GM12878 (cell line): ENCODE measurements around the gene TM9SF4. TPM values are rescaled to one million over a fixed set of nuclear protein-coding genes. Genes with fewer than 3 reads are reported as not detected.

Experiments
- ATAC-seq: fragments of 200-7000 bp; cut with Tn5 transposase; 3 replicates; pipeline ENCODE4 v1.9.1; 2020; ENCODE audit warnings: mild to moderate bottlenecking, moderate library complexity
- BruUV-seq: library from RNA; stranded (reverse); fragments of 400-500 nt; replicated peaks from 2 replicates; lab custom pipeline; 2021; lab: Mats Ljungman, UMichigan
- CTCF ChIA-PET: fragments of 300-600 bp; sonication (Branson Sonifier 250); formaldehyde crosslinking; extraction: SDS; loops from one replicate; lab custom pipeline; 2021; ENCODE audit warnings: inconsistent platforms; lab: Yijun Ruan, JAX
- POLR2A ChIA-PET: fragments of 350-600 bp; formaldehyde crosslinking; extraction: SDS; loops from one replicate; lab custom pipeline; 2021; ENCODE audit warnings: inconsistent platforms; lab: Charles Lee
- RAD21 ChIA-PET: fragments of 300-600 bp; sonication (Branson Sonifier 250); formaldehyde crosslinking; loops from one replicate; lab custom pipeline; 2023; ENCODE audit warnings: antibody characterized with exemption; ENCODE audit not compliant: unreplicated experiment; lab: Charles Lee
- SMC1A ChIA-PET: fragments of 300-600 bp; sonication (Branson Sonifier 250); formaldehyde crosslinking; loops from one replicate; lab custom pipeline; 2023; ENCODE audit not compliant: unreplicated experiment, uncharacterized antibody; lab: Charles Lee
- DNase-seq: peaks from one replicate; pipeline ENCODE4 v3.0.0-alpha.2; 2011; ENCODE audit warnings: low read depth, low spot score
- FAIRE-seq: peaks from 3 replicates; lab custom pipeline; 2011; peaks lifted over from hg19 to GRCh38; lab: Jason Lieb, UNC
- H2AFZ ChIP-seq: 2 replicates; pipeline ENCODE4 v1.6.0; 2011; ENCODE audit warnings: low read depth, low read length, control low read depth; ENCODE audit not compliant: control insufficient read depth
- H3K27ac ChIP-seq: 2 replicates; pipeline ENCODE4 v1.5.1; 2011; ENCODE audit warnings: control low read depth; ENCODE audit not compliant: control insufficient read depth, insufficient read depth
- H3K27me3 ChIP-seq, 2 experiments: replicated peaks in 1 of 2; 2 replicates each; pipeline versions ENCODE4 v1.6.0 to v1.6.1; 2011; ENCODE audit warnings: low read length in 1 of 2; ENCODE audit not compliant: control insufficient read depth in 2 of 2, insufficient read depth in 2 of 2
- H3K36me3 ChIP-seq, 2 experiments: 2 replicates each; pipeline ENCODE4 v1.5.1; 2011; ENCODE audit warnings: low read length in 1 of 2; ENCODE audit not compliant: control insufficient read depth in 2 of 2, insufficient read depth in 2 of 2
- H3K4me1 ChIP-seq: 2 replicates; pipeline ENCODE4 v1.6.1; 2011; ENCODE audit warnings: mild to moderate bottlenecking, low read length, moderate library complexity, mixed read lengths; ENCODE audit not compliant: control insufficient read depth, insufficient read depth
- H3K4me2 ChIP-seq: 2 replicates; pipeline ENCODE4 v1.6.0; 2011; ENCODE audit warnings: control low read depth; ENCODE audit not compliant: control insufficient read depth, insufficient read depth
- H3K4me3 ChIP-seq: fragments of 200-600 bp; sonication (generic); 2 replicates; pipeline ENCODE4 v1.5.1; 2016
- H3K79me2 ChIP-seq: 2 replicates; pipeline ENCODE4 v1.6.0; 2011; ENCODE audit warnings: low read length; ENCODE audit not compliant: control insufficient read depth, insufficient read depth
- H3K9ac ChIP-seq: 2 replicates; pipeline ENCODE4 v1.8.0; 2011; ENCODE audit warnings: low read length, control low read depth, mixed read lengths; ENCODE audit not compliant: control insufficient read depth, insufficient read depth
- H3K9me3 ChIP-seq: replicated peaks from 3 replicates; pipeline ENCODE4 v1.5.1; 2011; ENCODE audit warnings: mild to moderate bottlenecking, low read length; ENCODE audit not compliant: control insufficient read depth, insufficient read depth
- H4K20me1 ChIP-seq: 2 replicates; pipeline ENCODE4 v1.6.0; 2011; ENCODE audit not compliant: control insufficient read depth, insufficient read depth
- ASH2L ChIP-seq: fragments of 300-600, 200-600 bp; sonication (generic); IDR thresholded peaks from 2 replicates; pipeline ENCODE4 v1.6.1; 2017; ENCODE audit warnings: low read depth, mild to moderate bottlenecking, borderline replicate concordance
- EP300 ChIP-seq, 2 experiments: fragments of 150-350 bp in 1 of 2; IDR thresholded peaks; 2 replicates each; pipeline ENCODE4 v1.6.1; 2011 to 2012; ENCODE audit warnings: low read depth in 2 of 2, low read length in 2 of 2, borderline replicate concordance in 1 of 2, improper control_type of control experiment in 1 of 2, inconsistent platforms in 1 of 2; ENCODE audit not compliant: control insufficient read depth in 1 of 2
- GATAD2B ChIP-seq: fragments of 450-650 bp; conservative IDR thresholded peaks from 2 replicates; pipeline ENCODE4 v1.6.1; 2017; ENCODE audit warnings: low read depth, mild to moderate bottlenecking, moderate library complexity
- HDAC6 ChIP-seq: fragments of 200-600 bp; sonication (generic); IDR thresholded peaks from one replicate; pipeline ENCODE4 v1.8.0; 2017; ENCODE audit warnings: antibody characterized with exemption; ENCODE audit not compliant: unreplicated experiment
- IRF4 ChIP-seq: IDR thresholded peaks from 2 replicates; pipeline ENCODE4 v1.6.1; 2011; ENCODE audit warnings: low read depth, low read length
- MEF2B ChIP-seq: fragments of 450-650 bp; IDR thresholded peaks from 2 replicates; pipeline ENCODE4 v1.6.1; 2018; ENCODE audit warnings: mild to moderate bottlenecking, moderate library complexity; ENCODE audit not compliant: partially characterized antibody, poor library complexity, severe bottlenecking
- MXI1 ChIP-seq: fragments of 150-350 bp; IDR thresholded peaks from 2 replicates; pipeline ENCODE4 v1.6.1; 2011; ENCODE audit warnings: low read depth, mild to moderate bottlenecking, inconsistent platforms, low read length, improper control_type of control experiment
- NFYB ChIP-seq: IDR thresholded peaks from 2 replicates; pipeline ENCODE4 v1.6.1; 2011; ENCODE audit warnings: low read depth, mild to moderate bottlenecking, low read length, improper control_type of control experiment, moderate library complexity; ENCODE audit not compliant: insufficient read depth
- NR2C1 ChIP-seq: fragments of 450-650 bp; IDR thresholded peaks from 2 replicates; pipeline ENCODE4 v1.6.1; 2017; ENCODE audit warnings: antibody characterized with exemption, mild to moderate bottlenecking, moderate library complexity
- NR2C2 ChIP-seq: IDR thresholded peaks from 2 replicates; pipeline ENCODE4 v1.6.1; 2011; ENCODE audit warnings: borderline replicate concordance, low read depth; ENCODE audit not compliant: control insufficient read depth, insufficient read length
- POLR2AphosphoS5 ChIP-seq: IDR thresholded peaks from 2 replicates; pipeline ENCODE4 v1.6.1; 2011; ENCODE audit warnings: mild to moderate bottlenecking, low read length, inconsistent platforms
- SMAD1 ChIP-seq: fragments of 450-650 bp; IDR thresholded peaks from 2 replicates; pipeline ENCODE4 v1.6.1; 2018; ENCODE audit warnings: mild to moderate bottlenecking, low read depth; ENCODE audit not compliant: partially characterized antibody
- TARDBP ChIP-seq: IDR thresholded peaks from 2 replicates; pipeline ENCODE4 v1.6.1; 2016; ENCODE audit warnings: borderline replicate concordance
- ZNF274 ChIP-seq: IDR thresholded peaks from one replicate; pipeline ENCODE4 v1.8.0; 2011; ENCODE audit not compliant: insufficient read length, insufficient read depth
- ZNF687 ChIP-seq: fragments of 450-650 bp; IDR thresholded peaks from 2 replicates; pipeline ENCODE4 v1.6.1; 2017; ENCODE audit warnings: mild to moderate bottlenecking, moderate library complexity
- ZSCAN29 ChIP-seq: fragments of 450-650 bp; IDR thresholded peaks from 2 replicates; pipeline ENCODE4 v1.6.1; 2017; ENCODE audit warnings: mild to moderate bottlenecking, moderate library complexity
- WGBS: methylation state at CpG from one replicate; pipeline ENCODE4 v1.1.6; 2016; ENCODE audit warnings: low lambda C conversion rate; ENCODE audit not compliant: insufficient replicate concordance, insufficient coverage; ENCODE audit errors: missing lambda C conversion rate; 5-methylcytosine and 5-hydroxymethylcytosine counted together
- in situ Hi-C: fragments of 300-500 bp; cut with MboI; formaldehyde crosslinking; loops from 9 replicates; pipeline ENCODE4 v1.14.3; 2018; ENCODE audit warnings: mixed read lengths
- intact Hi-C: fragments of 100-400 bp; cut with micrococcal nuclease; formaldehyde crosslinking; loops from one replicate; pipeline ENCODE4 v1.14.2; 2022; ENCODE audit not compliant: unreplicated experiment
- polyA plus RNA-seq, 11 experiments: library from polyadenylated mRNA; depleted of rRNA in 4 of 11; unstranded in 6 of 11; stranded (reverse) in 5 of 11; fragments of >200 nt; fragmentation: Nextera tagmentation in 4 of 11; fragmentation: Illumina TruSeq in 1 of 11; extraction: Ambion mirVana in 4 of 11; extraction: Trizol in 1 of 11; gene quantifications; 1 replicate in 1 of 11; 2 replicates in 10 of 11; pipeline versions ENCODE4 v1.2.1 to v1.2.3, GENCODE V29; 2011 to 2016; ENCODE audit warnings: inconsistent platforms in 2 of 11, missing spikeins in 2 of 11, low read depth in 1 of 11
- total RNA-seq, 4 experiments: library from RNA; depleted of rRNA in 3 of 4; stranded (reverse); fragments of >200 nt in 3 of 4; fragmentation: Illumina TruSeq in 1 of 4; extraction: Trizol in 1 of 4; gene quantifications; 2 replicates each; pipeline versions ENCODE4 v1.2.1 to v1.2.3, GENCODE V29; 2013 to 2021
- TF ChIP-seq, protein P1 (sequence below): IDR thresholded peaks from 2 replicates; pipeline ENCODE4 v1.6.1; 2011; ENCODE audit warnings: borderline replicate concordance, low read depth, mild to moderate bottlenecking, moderate library complexity, mixed read lengths, low read length; ENCODE audit not compliant: insufficient read depth; ENCODE audit errors: extremely low read length

TM9SF4 gene
- total and polyA plus RNA-seq, 10 of the 15 experiments (the other 5 are each of a cell fraction or from before 2014, with no cell fraction given) = 8.5 to 47.8 (median 24.3) TPM

GRCh38 chr20:32163951-32164350 lies 54.4 kb downstream of the TM9SF4 start:
- ATAC-seq = no peak
- intact Hi-C loops = no loop called here
- TF ChIP-seq NFYB (no peak), ZSCAN29 (no peak), ZNF274 (no peak), ZNF687 (no peak), GATAD2B (no peak), TARDBP (no peak), MEF2B (no peak), MXI1 (no peak), EP300 (IDR thresholded peaks at IDR 0.05; ENCODE audit: borderline replicate concordance in 1 of 2, control insufficient read depth in 1 of 2, low read depth in 2 of 2, low read length in 2 of 2) (no peak), SMAD1 (no peak), HDAC6 (no peak), POLR2AphosphoS5 (no peak), IRF4 (no peak), ASH2L (no peak), NR2C2 (no peak), NR2C1 (no peak)
- TF ChIP-seq, protein P1, sequence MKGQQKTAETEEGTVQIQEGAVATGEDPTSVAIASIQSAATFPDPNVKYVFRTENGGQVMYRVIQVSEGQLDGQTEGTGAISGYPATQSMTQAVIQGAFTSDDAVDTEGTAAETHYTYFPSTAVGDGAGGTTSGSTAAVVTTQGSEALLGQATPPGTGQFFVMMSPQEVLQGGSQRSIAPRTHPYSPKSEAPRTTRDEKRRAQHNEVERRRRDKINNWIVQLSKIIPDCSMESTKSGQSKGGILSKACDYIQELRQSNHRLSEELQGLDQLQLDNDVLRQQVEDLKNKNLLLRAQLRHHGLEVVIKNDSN = no peak
- no peaks in the 10 kb centered on the region for H3K4me1 ChIP-seq
- no peaks in the 10 kb centered on the region for H4K20me1 ChIP-seq
- DNase-seq = no peak
- H3K79me2 ChIP-seq = no peaks in the 10 kb centered on the region
- H3K9me3 ChIP-seq = no peaks in the 10 kb centered on the region
- H3K27me3 ChIP-seq = no peaks in the 10 kb centered on the region
- RAD21 ChIA-PET = no interaction called here
- SMC1A ChIA-PET = no interaction called here
- no peak overlapping the region for H3K9ac ChIP-seq
- H3K4me3 ChIP-seq = no peak overlapping the region
- CTCF ChIA-PET = no interaction called here
- POLR2A ChIA-PET = no interaction called here
- in situ Hi-C loops = no loop called here
- no peak for FAIRE-seq
- no peak overlapping the region for H2AFZ ChIP-seq
- 73% methylated on average over 5 of the region's 5 CpGs for WGBS
- no peak overlapping the region for H3K4me2 ChIP-seq
- no peak overlapping the region for H3K27ac ChIP-seq
- no TSS peak for BruUV-seq
- H3K36me3 ChIP-seq = peaks cover 17 to 21% of the 10 kb centered on the region in 2 experiments
